NCI-H1105 treated with DMSO at 0.1 percent for 48 hours (cell line): ENCODE measurements around the gene FZR1.
"Not testable (repeated sequence)": the region's sequence is repeated elsewhere in the genome, so short reads cannot be mapped to it uniquely, and the experiment has no call there.

Experiments used
- DNase-seq: peaks from one replicate; lab custom pipeline; 2025; lab: John Stamatoyannopoulos, UW

FZR1 gene

DNA sequence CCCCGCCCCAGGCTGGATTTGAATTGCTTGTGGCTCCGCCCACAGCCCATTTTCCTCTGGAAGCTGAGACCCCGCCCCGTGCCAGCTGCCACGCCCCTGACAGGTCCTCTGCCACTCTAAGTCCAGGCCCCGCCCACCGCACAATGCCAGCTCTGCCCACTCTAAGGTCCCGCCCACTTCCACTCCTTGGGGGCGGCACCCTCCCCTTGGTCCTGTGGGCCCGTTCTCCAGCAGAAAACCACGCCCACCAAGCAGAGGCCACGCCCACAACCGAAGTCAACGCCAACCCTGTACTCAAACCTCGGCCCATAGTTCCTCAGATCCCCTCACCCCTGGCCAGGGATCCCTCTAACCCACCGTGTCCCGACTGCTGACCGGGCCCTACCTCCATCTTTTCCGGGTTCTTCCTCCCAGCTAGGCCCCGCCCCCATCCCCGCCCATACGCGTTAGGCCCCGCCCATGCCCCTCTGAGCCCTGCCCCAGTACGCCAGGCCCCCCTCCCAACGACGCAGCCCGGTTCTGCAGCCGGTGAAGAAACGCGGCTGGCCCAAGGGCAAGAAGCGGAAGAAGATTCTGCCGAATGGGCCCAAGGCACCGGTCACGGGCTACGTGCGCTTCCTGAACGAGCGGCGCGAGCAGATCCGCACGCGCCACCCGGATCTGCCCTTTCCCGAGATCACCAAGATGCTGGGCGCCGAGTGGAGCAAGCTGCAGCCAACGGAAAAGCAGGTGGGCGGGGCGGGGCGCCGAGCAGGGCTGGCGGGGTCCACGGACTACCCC, 67.9 kb downstream of the FZR1 start:
- DNase-seq, result peak; percentile 25

DNA sequence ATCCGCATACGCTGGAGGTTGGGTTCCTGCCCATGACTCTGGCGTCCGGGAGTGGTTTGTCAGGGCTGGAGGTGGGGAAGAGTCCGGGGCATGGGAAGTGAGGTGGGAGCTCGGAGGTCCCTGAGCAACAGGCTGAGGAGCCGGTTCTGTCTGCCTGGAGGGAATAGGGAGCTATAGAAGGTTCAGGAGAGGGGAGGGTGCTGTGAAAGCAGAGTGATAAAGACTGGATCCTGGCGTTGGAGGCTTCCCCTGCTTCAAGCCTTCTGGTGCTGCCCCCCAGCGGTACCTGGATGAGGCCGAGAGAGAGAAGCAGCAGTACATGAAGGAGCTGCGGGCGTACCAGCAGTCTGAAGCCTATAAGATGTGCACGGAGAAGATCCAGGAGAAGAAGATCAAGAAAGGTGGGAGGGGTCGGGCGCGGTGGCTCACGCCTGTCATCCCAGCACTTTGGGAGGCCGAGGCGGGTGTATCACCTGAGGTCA, 69.2 kb downstream of the FZR1 start:
- DNase-seq, result no peak

GRCh38 chr19:3575949-3576673, 70.0 kb downstream of the FZR1 start:
- no peak for DNase-seq

- no peak for DNase-seq
These were observed 70.8 kb downstream of the FZR1 start for GRCh38 chr19:3576696-3577443.

DNA sequence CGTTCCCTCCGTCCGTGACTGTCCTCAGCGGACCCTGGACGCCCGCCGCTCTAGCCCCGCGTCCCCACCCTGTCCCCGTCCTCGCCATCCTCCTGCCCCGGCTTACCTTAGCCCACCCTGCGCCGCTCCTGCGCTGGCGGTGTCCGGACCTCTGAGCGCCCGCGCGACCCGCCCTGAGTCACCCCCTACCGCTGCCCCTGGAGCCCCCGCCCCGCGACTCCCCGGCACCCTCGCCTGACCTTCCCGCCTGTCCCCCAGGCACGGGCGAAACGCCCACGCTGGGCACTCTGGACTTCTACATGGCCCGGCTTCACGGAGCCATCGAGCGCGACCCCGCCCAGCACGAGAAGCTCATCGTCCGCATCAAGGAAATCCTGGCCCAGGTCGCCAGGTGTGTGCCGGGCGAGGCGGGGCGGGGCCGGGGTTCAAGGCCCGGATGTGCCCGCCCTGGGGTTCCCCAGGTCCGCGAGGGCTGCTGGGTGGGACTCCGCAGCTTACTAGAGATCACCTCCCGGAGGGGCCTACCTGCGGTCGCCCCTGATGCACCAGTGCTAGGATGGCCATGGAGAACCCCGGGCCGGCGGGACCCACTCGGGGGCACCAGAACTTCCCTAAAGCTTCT, 71.7 kb downstream of the FZR1 start:
- no peak for DNase-seq

GRCh38 chr19:3578390-3578789, 72.3 kb downstream of the FZR1 start:
- DNase-seq, result no peak

GRCh38 chr19:3580156-3580934, 74.2 kb downstream of the FZR1 start:
- DNase-seq, result no peak

DNA sequence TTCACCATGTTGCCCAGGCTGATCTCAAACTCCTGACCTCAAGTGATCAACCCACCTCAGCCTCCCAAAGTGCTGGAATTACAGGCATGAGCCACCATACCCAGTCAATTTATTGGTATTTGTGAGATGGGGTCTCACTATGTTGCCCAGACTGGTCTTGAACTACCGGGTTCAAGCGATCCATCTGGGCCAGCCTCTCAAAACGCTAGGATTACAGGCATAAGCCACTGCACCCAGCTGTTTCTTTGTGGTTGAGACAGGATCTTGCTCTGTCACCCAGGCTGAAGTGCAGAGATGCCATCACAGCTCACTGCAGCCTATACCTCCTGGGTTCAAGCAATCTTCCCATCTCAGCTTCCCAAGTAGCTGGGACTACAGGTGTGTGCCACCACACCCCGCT, 75.7 kb downstream of the FZR1 start:
- DNase-seq, result not testable (repeated sequence)

GRCh38 chr19:3584036-3584802, 78.1 kb downstream of the FZR1 start:
- DNase-seq, result not testable (repeated sequence)

DNA sequence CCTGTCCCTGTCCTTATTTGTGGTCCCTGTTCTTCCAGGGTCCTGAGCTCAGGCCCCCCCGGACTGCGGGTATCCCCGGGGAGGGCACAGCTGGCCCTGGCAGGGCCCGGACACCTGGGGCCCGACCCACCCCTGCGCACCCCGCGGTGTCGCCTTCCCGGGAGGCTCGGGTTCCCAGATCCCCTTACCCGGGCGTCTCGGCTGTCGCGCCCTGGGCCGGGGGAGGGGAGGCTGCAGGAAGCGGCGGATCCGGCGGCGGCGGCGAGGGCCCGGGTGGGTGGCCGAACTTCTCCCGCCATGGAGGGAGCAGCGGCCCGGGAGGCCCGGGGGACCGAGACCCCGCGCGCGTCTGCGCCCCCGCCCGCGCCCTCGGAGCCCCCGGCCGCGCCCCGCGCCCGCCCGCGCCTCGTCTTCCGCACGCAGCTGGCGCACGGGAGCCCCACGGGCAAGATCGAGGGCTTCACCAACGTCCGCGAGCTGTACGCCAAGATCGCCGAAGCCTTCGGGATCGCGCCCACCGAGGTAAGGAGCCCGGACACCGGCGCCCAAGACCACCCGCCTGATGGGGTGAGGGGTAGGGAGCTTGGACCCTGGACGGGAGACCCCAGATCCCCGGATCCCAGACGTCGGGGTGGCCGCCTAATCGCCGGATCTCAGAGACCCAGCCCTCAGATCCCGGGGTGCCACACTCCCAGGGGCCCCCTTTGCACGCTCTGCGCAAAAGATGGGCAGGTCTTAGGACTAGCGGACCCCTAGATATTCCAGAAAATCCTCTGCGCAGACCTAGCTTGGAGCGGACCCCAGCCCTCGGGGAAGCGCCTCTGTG, 79.4 kb downstream of the FZR1 start, which contains the start of gene GIPC3:
Gene GIPC3 (plus strand): TSS at position 178 of the 826 bp plus-strand sequence. CDS start 120 bp downstream, at position 298.
- DNase-seq, result no peak

GRCh38 chr19:3586127-3586626, 80.1 kb downstream of the FZR1 start:
- DNase-seq, result peak; percentile 8

DNA sequence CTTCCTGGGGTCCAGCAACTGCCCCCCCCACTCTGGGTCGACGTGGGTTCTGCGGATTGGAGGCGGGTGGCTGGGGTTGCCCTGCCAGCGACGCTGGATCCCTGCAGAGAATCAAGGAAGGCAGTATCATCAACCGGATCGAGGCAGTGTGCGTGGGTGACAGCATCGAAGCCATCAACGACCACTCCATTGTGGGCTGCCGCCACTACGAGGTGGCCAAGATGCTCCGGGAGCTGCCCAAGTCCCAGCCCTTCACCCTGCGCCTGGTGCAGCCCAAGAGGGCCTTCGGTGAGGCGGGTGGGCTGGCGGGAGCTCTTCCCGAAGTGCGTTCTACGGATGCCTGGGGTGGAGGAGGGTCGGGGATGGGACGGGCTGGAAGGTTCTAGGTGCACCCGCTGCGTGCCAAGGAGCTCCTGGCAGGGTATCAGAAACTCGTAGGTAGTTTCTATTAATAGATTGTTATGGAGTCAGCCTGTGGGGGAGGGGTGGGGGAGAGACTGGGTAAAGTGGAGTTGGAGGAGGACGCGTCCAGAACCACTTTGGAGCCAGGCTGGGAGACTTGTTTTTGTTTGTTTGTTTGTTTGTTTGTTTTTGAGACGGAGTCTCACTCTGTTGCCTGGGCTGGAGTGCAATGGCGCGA, 80.7 kb downstream of the FZR1 start:
- peak; percentile 24 for DNase-seq
